GM12864 (cell line): ENCODE data around the gene ARL3.

Source experiments
- DNase-seq: peaks from one replicate; pipeline ENCODE4 v3.0.0-alpha.2; 2011; ENCODE audit warnings: low read depth
- H3K4me3 ChIP-seq: 2 replicates; pipeline ENCODE4 v1.5.1; 2011; ENCODE audit warnings: mild to moderate bottlenecking, low read depth, low read length, control low read depth
- TF ChIP-seq, protein P1 (sequence below): IDR thresholded peaks from 2 replicates; pipeline ENCODE4 v1.5.1; 2011; ENCODE audit warnings: low read depth, mild to moderate bottlenecking, moderate library complexity, low read length, control low read depth, inconsistent platforms; ENCODE audit errors: missing control alignments

The ARL3 gene

DNA sequence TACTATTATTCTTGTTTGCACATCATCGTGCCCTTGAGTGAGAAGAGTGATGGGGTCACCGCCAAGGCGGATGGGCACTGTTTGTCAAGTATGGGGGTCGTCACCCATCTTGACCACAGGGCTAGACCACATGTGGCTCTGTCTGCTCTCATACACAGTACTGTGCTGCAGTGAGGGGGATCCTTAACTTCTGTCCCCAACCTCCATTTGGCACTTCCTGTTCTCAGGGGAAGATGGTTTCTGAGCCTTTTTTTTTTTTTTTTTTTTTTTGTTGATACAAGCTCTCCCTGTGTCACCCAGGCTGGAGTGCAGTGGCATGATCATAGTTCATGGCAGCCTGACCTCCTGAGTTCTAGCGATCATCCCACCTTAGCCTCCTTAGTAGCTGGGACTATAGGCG lies 43.1 kb upstream of the ARL3 start:
- DNase-seq: no peak
- TF ChIP-seq, protein P1, sequence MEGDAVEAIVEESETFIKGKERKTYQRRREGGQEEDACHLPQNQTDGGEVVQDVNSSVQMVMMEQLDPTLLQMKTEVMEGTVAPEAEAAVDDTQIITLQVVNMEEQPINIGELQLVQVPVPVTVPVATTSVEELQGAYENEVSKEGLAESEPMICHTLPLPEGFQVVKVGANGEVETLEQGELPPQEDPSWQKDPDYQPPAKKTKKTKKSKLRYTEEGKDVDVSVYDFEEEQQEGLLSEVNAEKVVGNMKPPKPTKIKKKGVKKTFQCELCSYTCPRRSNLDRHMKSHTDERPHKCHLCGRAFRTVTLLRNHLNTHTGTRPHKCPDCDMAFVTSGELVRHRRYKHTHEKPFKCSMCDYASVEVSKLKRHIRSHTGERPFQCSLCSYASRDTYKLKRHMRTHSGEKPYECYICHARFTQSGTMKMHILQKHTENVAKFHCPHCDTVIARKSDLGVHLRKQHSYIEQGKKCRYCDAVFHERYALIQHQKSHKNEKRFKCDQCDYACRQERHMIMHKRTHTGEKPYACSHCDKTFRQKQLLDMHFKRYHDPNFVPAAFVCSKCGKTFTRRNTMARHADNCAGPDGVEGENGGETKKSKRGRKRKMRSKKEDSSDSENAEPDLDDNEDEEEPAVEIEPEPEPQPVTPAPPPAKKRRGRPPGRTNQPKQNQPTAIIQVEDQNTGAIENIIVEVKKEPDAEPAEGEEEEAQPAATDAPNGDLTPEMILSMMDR: no peak

DNA sequence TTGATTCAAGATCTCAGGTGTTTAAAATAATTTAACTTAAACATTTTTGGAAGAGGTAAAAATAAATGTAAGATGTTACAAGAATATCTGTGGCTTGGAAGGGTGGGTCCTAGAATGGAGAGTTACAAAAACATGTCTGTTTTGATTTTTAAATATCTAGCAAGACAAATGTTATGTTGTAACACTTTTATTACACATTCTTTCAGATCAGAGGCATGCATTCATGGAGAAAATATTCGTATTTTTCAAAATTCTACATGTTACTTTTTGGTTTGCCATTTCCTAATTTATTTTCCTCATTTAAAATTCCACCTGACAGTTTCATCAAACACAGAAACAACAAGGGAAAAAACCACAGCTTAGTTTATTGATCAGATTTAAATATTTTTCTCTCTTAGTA lies 39.5 kb upstream of the ARL3 start:
- no peak for DNase-seq
- TF ChIP-seq, protein P1: no peak
- no peak overlapping the region for H3K4me3 ChIP-seq

More for the DNA sequence above, 43.1 kb upstream of the ARL3 start:
- H3K4me3 ChIP-seq: no peak overlapping the region

DNA sequence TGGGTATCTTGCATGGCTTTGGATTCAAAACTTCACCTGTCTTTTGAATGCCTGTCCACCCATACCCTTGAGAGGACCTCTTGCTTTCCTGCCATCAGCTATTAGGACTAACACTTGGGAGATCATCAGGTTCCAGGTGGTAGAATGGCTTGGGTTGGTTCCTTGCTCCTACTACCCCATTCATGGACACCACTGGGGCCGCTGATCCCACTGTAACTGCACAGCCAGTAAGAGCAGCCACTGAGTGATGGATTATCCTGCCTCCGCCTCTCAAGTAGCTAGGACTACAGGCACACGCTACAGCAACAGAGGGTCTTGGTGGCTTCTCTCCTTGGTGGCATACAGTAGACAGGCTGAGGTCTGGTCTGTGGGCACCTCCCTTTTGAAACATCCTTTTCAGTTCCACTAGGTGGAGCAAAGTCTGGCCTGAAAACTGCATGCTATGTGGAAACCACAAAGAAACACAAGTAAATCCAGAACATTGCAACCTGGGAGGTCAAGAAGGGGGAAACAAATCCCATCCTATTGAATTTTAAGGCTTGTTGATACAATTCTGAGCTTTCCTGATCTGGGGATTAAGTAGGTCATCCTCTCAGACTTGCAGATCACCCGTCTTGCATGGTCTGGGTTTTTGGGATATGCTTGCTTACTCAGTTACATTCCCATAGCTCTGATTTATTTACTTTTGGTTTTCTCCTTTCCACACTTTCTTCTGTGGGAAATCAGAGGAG lies 38.9 kb upstream of the ARL3 start:
- no peak for DNase-seq
- TF ChIP-seq, protein P1: peak; percentile 57
- no peak overlapping the region for H3K4me3 ChIP-seq

DNA sequence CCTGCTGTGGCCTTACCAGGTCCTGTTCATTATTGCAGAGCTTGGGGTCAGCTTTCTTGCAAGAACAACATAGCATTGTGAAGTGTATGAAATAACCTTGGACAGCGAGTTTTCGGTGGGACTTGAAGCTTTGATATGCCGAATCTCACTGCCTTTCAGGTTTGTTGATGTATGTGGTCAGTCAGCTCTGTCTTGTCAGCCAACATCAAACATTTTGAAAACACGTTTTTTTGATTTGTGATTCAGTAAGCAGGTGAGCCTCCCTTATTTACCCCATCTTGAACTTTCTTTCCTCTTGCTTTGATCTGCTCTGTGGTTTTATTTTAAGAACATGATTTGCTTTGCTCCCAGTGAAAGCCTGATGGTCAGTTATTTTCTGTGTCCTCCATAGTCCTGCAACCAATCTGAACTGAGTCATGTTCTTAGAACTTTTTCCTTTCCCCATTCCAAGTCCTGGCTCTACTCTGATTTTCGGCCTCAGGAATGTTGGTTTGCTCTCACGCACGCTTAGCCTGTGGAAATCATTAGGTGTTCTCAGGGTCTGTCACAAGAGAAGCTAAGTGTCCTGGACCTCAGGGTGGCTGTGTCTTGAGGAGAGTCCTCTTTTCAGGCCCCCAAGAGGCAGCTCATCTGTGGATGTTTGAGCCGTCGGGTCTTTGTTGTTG lies 38.2 kb upstream of the ARL3 start:
- no peak overlapping the region for H3K4me3 ChIP-seq
- TF ChIP-seq, protein P1: no peak
- DNase-seq: no peak

DNA sequence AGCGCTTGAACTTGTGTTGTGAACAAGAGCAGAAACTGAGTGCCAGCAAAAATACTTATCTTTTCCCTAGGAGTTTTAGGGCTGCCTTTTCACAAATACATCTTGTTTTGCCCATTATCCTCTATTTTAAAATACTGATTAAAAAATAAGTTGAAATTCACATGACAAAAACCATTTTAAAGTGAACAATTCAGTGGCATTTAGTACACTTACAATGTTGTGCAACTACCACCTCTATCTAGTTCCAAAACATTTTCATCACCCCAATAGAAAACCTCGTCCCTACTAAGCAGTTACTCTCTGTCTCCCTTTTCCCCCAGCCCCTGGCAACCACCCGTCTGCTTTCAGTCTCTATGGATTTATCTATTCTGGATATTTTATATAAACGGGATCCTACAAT lies 31.0 kb upstream of the ARL3 start:
- no peak for DNase-seq
- TF ChIP-seq, protein P1: no peak
- H3K4me3 ChIP-seq: peak overlapping the region; percentile 93; the same call in 1 of the 2 replicates

DNA sequence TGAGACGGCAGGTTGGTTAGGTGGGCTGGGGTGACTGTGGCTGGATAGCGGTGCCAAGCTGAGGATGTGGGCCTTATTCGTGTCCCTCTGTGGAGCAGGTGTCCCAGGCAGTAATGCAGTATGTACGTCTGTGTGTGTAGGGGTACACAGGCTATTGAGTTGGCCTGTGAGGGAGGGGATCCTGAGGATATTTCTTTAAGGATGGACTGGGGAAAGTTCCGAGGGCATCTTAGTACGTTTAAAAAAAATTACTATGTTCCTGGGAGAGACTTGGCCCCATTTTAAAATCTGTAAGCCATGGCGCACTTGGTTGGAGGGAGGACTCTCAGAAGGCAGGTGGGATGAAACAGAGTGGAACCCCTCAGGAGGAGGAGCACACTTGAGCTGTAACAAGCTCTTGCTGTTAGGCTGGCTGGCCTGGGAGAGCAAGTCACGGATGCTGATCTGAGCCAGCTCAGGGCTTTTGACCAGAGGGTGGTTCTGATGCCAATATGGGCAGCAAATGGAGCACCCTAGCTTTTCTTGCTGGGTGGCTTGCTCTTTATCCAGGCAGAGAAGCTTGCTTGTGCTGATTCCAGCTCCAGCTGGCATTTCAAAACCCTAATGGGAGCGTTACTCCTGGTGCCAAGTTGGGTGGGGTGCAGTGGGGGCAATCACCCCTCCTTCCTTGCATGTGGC lies 30.3 kb upstream of the ARL3 start:
- TF ChIP-seq, protein P1: no peak
- peak overlapping the region; percentile 93 for H3K4me3 ChIP-seq
- no peak for DNase-seq
